ENCODE results near the gene LRP10. TPM values are rescaled to one million over a fixed set of nuclear protein-coding genes. Genes with fewer than 3 reads are reported as not detected.

LRP10 gene
- polyA plus RNA-seq, 2 of the 4 experiments (the other 2 are of a cell fraction), result 57.2 to 74.3 TPM

- FAIRE-seq (no peak), ATAC-seq (no peak), DNase-seq (ENCODE audit: low read depth in 1 of 2, low spot score in 1 of 2) (no peak)
- no peak overlapping the region for H3K4me2 ChIP-seq
- no peak overlapping the region for H3K4me3 ChIP-seq
- ChIA-PET CTCF (interaction anchor here (0.8 to 16.6 kb wide), 11 partner anchors 16 to 342 kb away, joined by 3 to 368 read pairs (median 4); partner anchors contain the start of genes LRP10, OR6J1, PRMT5 and REM2), POLR2A (interaction anchor here (1.0 to 1.5 kb wide), 3 partner anchors 10 to 25 kb away, joined by 4 to 6 read pairs (median 4); partner anchors contain the start of genes LRP10 and RBM23)
- no peak overlapping the region for H3K27ac ChIP-seq
- H3K9me3 ChIP-seq, result no peaks in the 10 kb centered on the region
- peaks cover 17% of the 10 kb centered on the region for H3K4me1 ChIP-seq
- no peak for TF ChIP-seq RCOR1 (IDR thresholded peaks at IDR 0.05; ENCODE audit: low read depth, low read length)
- TF ChIP-seq, protein P1, sequence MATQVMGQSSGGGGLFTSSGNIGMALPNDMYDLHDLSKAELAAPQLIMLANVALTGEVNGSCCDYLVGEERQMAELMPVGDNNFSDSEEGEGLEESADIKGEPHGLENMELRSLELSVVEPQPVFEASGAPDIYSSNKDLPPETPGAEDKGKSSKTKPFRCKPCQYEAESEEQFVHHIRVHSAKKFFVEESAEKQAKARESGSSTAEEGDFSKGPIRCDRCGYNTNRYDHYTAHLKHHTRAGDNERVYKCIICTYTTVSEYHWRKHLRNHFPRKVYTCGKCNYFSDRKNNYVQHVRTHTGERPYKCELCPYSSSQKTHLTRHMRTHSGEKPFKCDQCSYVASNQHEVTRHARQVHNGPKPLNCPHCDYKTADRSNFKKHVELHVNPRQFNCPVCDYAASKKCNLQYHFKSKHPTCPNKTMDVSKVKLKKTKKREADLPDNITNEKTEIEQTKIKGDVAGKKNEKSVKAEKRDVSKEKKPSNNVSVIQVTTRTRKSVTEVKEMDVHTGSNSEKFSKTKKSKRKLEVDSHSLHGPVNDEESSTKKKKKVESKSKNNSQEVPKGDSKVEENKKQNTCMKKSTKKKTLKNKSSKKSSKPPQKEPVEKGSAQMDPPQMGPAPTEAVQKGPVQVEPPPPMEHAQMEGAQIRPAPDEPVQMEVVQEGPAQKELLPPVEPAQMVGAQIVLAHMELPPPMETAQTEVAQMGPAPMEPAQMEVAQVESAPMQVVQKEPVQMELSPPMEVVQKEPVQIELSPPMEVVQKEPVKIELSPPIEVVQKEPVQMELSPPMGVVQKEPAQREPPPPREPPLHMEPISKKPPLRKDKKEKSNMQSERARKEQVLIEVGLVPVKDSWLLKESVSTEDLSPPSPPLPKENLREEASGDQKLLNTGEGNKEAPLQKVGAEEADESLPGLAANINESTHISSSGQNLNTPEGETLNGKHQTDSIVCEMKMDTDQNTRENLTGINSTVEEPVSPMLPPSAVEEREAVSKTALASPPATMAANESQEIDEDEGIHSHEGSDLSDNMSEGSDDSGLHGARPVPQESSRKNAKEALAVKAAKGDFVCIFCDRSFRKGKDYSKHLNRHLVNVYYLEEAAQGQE (IDR thresholded peaks at IDR 0.05), result no peak
- 88% methylated on average over 3 of the region's 3 CpGs for WGBS (ENCODE audit: missing lambda C conversion rate)
These were observed 25.2 kb downstream of the LRP10 start for GRCh38 chr14:22896760-22897159.

DNA sequence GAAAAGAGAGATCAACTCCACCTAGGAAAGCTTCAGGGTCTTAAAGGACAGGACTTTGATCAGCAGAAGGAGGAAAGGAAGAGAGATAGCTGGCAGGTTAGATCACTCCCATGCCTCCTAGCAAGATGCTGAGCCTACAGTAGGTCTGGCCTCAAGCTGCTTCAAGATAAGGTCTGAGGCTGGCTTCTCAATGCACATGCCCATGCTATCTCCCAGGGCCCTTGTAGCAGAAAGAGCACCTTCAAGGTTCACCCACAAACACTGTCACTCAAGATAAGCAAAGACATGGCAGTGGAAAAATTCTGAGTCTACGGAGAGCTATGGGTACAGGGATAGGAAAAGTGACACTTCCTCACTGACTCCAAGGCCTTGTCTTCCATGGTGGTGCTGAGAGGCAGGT, 25.8 kb downstream of the LRP10 start:
- ATAC-seq, result no peak
- Histone ChIP-seq H3K9me3 (no peaks in the 10 kb centered on the region), H3K4me3 (no peak overlapping the region), H3K4me2 (no peak overlapping the region), H3K4me1 (peaks cover 17% of the 10 kb centered on the region), H3K27ac (no peak overlapping the region)
- WGBS (ENCODE audit: missing lambda C conversion rate), result 83% methylated on average over 1 of the region's 1 CpG
- ChIA-PET CTCF (interaction anchor here (0.6 to 16.6 kb wide), 10 partner anchors 16 to 342 kb away, joined by 3 to 368 read pairs (median 4); partner anchors contain the start of genes LRP10, OR6J1, PRMT5 and REM2), POLR2A (interaction anchor here (1.0 to 1.2 kb wide), 2 partner anchors 11 to 26 kb away, joined by 4 read pairs; partner anchors contain the start of gene LRP10)
- FAIRE-seq, result no peak
- TF ChIP-seq CHD4 (IDR thresholded peaks at IDR 0.05; ENCODE audit: borderline replicate concordance) (no peak), BHLHE40 (IDR thresholded peaks at IDR 0.05; ENCODE audit: low read depth, low read length) (no peak), ZC3H11A (IDR thresholded peaks at IDR 0.05) (no peak), TFCP2L1 (CRISPR knock-in tag; IDR thresholded peaks at IDR 0.05) (no peak), FOSB (CRISPR knock-in tag; IDR thresholded peaks at IDR 0.05) (no peak), ESRRA (IDR thresholded peaks at IDR 0.05; ENCODE audit: borderline replicate concordance, low read length) (no peak), PHF8 (IDR thresholded peaks at IDR 0.05; ENCODE audit: borderline replicate concordance, low read depth) (no peak), RFX5 (IDR thresholded peaks at IDR 0.05) (no peak), HOXA7 (CRISPR knock-in tag; IDR thresholded peaks at IDR 0.05) (no peak), RARB (CRISPR knock-in tag; IDR thresholded peaks at IDR 0.05) (no peak), HMGXB4 (CRISPR knock-in tag; IDR thresholded peaks at IDR 0.05; ENCODE audit: borderline replicate concordance) (no peak), BCL3 (IDR thresholded peaks at IDR 0.05) (no peak), CTCF (IDR thresholded peaks at IDR 0.05) (no peak)
- TF ChIP-seq, protein P1 (IDR thresholded peaks at IDR 0.05), result no peak
- TF ChIP-seq, protein P2, sequence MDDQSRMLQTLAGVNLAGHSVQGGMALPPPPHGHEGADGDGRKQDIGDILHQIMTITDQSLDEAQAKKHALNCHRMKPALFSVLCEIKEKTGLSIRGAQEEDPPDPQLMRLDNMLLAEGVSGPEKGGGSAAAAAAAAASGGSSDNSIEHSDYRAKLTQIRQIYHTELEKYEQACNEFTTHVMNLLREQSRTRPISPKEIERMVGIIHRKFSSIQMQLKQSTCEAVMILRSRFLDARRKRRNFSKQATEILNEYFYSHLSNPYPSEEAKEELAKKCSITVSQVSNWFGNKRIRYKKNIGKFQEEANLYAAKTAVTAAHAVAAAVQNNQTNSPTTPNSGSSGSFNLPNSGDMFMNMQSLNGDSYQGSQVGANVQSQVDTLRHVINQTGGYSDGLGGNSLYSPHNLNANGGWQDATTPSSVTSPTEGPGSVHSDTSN (IDR thresholded peaks at IDR 0.05), result no peak
- no peak for DNase-seq (ENCODE audit: low read depth in 1 of 2, low spot score in 1 of 2)

Data from A549 (cell line).